Aorta (tissue), 5 donors: ENCODE results near the gene ZFYVE19. TPM values are rescaled to one million over a fixed set of nuclear protein-coding genes. Genes with fewer than 3 reads are reported as not detected.

Source experiments
- ATAC-seq: fragments of 200-7000 bp; cut with Tn5 transposase; one replicate; pipeline ENCODE4 v1.9.1; 2022; ENCODE audit warnings: moderate library complexity; ENCODE audit not compliant: low FRiP score
- DNase-seq, 2 donors: peaks; one replicate each; pipeline ENCODE4 v3.0.0-alpha.2; 2020
- H3K27ac ChIP-seq, 2 donors: one replicate each; pipeline ENCODE4 v1.5.1; 2013; ENCODE audit warnings: low read length in 2 of 2, mild to moderate bottlenecking in 2 of 2, moderate library complexity in 2 of 2, control low read depth in 1 of 2, inconsistent platforms in 1 of 2, low read depth in 1 of 2
- H3K27me3 ChIP-seq, 2 donors: one replicate each; pipeline ENCODE4 v1.6.1; 2013; ENCODE audit warnings: control low read depth in 1 of 2, low read length in 1 of 2, mild to moderate bottlenecking in 1 of 2, moderate library complexity in 1 of 2; ENCODE audit not compliant: insufficient read depth in 2 of 2, control insufficient read depth in 1 of 2
- H3K36me3 ChIP-seq, 2 donors: one replicate each; pipeline ENCODE4 v1.6.1; 2013; ENCODE audit warnings: control low read depth in 1 of 2, low read length in 1 of 2, mild to moderate bottlenecking in 1 of 2; ENCODE audit not compliant: insufficient read depth in 2 of 2, control insufficient read depth in 1 of 2
- H3K4me1 ChIP-seq, 2 donors: one replicate each; pipeline ENCODE4 v1.6.1; 2013; ENCODE audit warnings: low read length in 2 of 2, control low read depth in 1 of 2, mild to moderate bottlenecking in 1 of 2, moderate library complexity in 1 of 2; ENCODE audit not compliant: insufficient read depth in 2 of 2, control insufficient read depth in 1 of 2
- H3K4me3 ChIP-seq, 2 donors: one replicate each; pipeline ENCODE4 v1.5.1; 2013; ENCODE audit warnings: low read length in 2 of 2, control low read depth in 1 of 2, mild to moderate bottlenecking in 1 of 2
- H3K9me3 ChIP-seq: one replicate; pipeline ENCODE4 v1.6.1; 2013; ENCODE audit warnings: mild to moderate bottlenecking, low read length; ENCODE audit not compliant: control insufficient read depth
- WGBS, 2 donors: extraction: QIAGEN DNeasy Blood & Tissue Kit; methylation state at CpG; one replicate each; pipeline ENCODE4 v1.1.7; 2013; 5-methylcytosine and 5-hydroxymethylcytosine counted together
- intact Hi-C, 2 donors: fragments of 100-400 bp; cut with DNase I; formaldehyde crosslinking; loops; one replicate each; pipeline versions ENCODE4 v1.14.2 to v1.15.0; 2022
- polyA plus RNA-seq, 2 donors: library from polyadenylated mRNA; stranded (reverse); fragments of 200-250 nt; gene quantifications; one replicate each; pipeline ENCODE4 v1.2.3, GENCODE V29; 2013
- total RNA-seq, 2 donors: library from RNA; stranded (reverse); fragmentation: NEBNext Ultra II Directional; extraction: Animal tissue kit (Norgen Biotek cat#: 25700); gene quantifications; one replicate each; pipeline ENCODE4 v1.2.1, GENCODE V29; 2021
- donor health status: healthy with polysubstance abuse.
- donor health status: Bipolar disorder and iron deficiency.
- donor health status: DM: no; HTN: no; CAD: no.
- donor health status: DM: no; HTN: no; CAD: no.
- donor health status: DM: yes; HTN: yes; CAD: no.

The ZFYVE19 gene
- total and polyA plus RNA-seq, 4 donors, result 9.3 to 48.0 (median 16.0) TPM

GRCh38 chr15:40787344-40787841 is 19.5 kb upstream of the ZFYVE19 start:
- Histone ChIP-seq H3K9me3 (no peaks in the 10 kb centered on the region), H3K27me3 (no peaks in the 10 kb centered on the region), H3K36me3 (no peaks in the 10 kb centered on the region), H3K27ac (no peak overlapping the region), H3K4me3 (no peak overlapping the region), H3K4me1 (no peaks in the 10 kb centered on the region)
- ATAC-seq (no peak), DNase-seq (peak; percentile 49 to 70)
- intact Hi-C loops, result no loop called here
- 30 to 31% methylated on average over 4 of the region's 4 CpGs for WGBS, 2 donors

GRCh38 chr15:40787991-40788390 is 18.9 kb upstream of the ZFYVE19 start:
- 66 to 72% methylated on average over 6 of the region's 6 CpGs for WGBS, 2 donors
- no peak overlapping the region for H3K27ac ChIP-seq

DNA sequence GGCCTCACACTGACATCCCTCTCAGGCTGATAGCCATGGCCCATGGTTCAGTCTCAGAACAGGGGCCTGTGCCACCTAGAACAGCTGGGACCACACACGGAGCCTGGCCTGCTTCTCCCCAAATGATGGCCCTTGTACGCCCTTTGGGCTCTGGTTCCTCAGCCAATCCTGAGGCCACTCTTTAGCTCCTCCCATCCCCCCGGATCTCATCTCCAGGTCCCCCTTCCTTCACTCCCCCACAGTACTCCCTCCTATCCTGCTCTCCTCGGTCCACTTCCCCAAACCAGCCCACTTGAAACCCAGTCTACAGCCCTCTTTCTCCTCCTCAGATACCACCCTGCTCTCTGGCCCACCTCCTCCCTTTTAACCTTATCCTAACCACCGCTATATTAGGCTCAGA is 17.8 kb upstream of the ZFYVE19 start:
- Histone ChIP-seq H3K4me3 (no peak overlapping the region), H3K27me3 (no peaks in the 10 kb centered on the region), H3K27ac (no peak overlapping the region), H3K4me1 (no peaks in the 10 kb centered on the region), H3K9me3 (no peaks in the 10 kb centered on the region), H3K36me3 (no peaks in the 10 kb centered on the region)
- peak; percentile 12 to 48 for DNase-seq
- intact Hi-C loops, result no loop called here
- ATAC-seq, result peak; percentile 26
- 87 to 92% methylated on average over 5 of the region's 5 CpGs for WGBS, 2 donors

More at GRCh38 chr15:40787991-40788390, 18.9 kb upstream of the ZFYVE19 start:
- Histone ChIP-seq H3K36me3 (no peaks in the 10 kb centered on the region), H3K27me3 (no peaks in the 10 kb centered on the region), H3K4me3 (no peak overlapping the region), H3K4me1 (no peaks in the 10 kb centered on the region), H3K9me3 (no peaks in the 10 kb centered on the region)
- ATAC-seq, result no peak
- peak; percentile 21 to 55 for DNase-seq
- intact Hi-C loops, result no loop called here

DNA sequence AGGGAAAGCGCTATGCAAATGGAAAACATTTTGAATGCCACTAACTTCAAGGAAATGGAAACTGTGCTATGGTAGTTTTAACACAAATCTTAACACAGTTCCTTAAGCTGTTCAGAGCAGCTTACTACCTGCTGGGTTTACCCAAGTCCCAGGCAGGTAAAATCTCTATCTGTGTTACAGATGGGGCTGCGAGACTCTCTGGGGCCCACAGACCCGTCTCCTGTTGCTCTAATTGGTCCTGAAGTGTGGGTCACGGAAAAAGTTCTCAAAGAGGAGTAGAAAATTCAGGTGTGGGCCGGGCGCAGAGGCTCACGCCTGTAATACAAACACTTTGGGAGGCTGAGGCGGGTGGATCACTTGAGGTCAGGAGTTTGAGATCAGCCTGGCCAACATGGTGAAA is 16.9 kb upstream of the ZFYVE19 start:
- Histone ChIP-seq H3K27me3 (no peaks in the 10 kb centered on the region), H3K9me3 (no peaks in the 10 kb centered on the region), H3K4me3 (no peak overlapping the region), H3K27ac (no peak overlapping the region), H3K36me3 (no peaks in the 10 kb centered on the region), H3K4me1 (no peaks in the 10 kb centered on the region)
- intact Hi-C loops, result no loop called here
- ATAC-seq, result no peak
- DNase-seq, result peak; percentile 12 to 49
- 96 to 98% methylated on average over 8 of the region's 8 CpGs for WGBS, 2 donors

GRCh38 chr15:40790718-40791117 is 16.2 kb upstream of the ZFYVE19 start:
- Histone ChIP-seq H3K4me3 (no peak overlapping the region), H3K27ac (no peak overlapping the region), H3K36me3 (no peaks in the 10 kb centered on the region), H3K4me1 (no peaks in the 10 kb centered on the region), H3K27me3 (no peaks in the 10 kb centered on the region), H3K9me3 (no peaks in the 10 kb centered on the region)
- no peak for ATAC-seq
- 53 to 57% methylated on average over 3 of the region's 3 CpGs for WGBS, 2 donors
- intact Hi-C loops, result no loop called here
- peak; percentile 14 to 37 for DNase-seq

DNA sequence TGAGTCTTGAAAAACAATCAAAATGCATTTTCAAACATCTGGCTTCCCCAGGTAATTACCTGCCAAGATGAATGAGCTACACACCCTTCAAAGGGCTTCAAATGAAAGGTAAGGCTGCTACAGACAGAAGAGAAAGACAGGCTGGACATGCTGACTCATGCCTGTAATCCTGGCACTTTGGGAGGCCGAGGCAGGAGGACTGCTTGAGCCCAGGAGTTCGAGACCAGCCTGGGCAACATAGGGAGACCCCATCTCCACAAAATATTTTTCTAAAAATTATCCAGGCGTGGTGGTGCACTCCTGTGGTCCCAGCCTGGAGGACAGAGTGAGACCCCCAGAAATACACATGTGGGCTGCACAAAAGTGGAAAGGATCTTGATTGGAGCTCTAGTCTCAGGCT is 14.5 kb upstream of the ZFYVE19 start:
- intact Hi-C loops, result no loop called here
- Histone ChIP-seq H3K4me3 (no peak overlapping the region), H3K27ac (no peak overlapping the region), H3K9me3 (no peaks in the 10 kb centered on the region), H3K27me3 (no peaks in the 10 kb centered on the region), H3K4me1 (no peaks in the 10 kb centered on the region), H3K36me3 (no peaks in the 10 kb centered on the region)
- WGBS, 2 donors, result 92 to 95% methylated on average over 3 of the region's 3 CpGs
- peak in 1 of 2 donors; percentile 14 for DNase-seq
- no peak for ATAC-seq

DNA sequence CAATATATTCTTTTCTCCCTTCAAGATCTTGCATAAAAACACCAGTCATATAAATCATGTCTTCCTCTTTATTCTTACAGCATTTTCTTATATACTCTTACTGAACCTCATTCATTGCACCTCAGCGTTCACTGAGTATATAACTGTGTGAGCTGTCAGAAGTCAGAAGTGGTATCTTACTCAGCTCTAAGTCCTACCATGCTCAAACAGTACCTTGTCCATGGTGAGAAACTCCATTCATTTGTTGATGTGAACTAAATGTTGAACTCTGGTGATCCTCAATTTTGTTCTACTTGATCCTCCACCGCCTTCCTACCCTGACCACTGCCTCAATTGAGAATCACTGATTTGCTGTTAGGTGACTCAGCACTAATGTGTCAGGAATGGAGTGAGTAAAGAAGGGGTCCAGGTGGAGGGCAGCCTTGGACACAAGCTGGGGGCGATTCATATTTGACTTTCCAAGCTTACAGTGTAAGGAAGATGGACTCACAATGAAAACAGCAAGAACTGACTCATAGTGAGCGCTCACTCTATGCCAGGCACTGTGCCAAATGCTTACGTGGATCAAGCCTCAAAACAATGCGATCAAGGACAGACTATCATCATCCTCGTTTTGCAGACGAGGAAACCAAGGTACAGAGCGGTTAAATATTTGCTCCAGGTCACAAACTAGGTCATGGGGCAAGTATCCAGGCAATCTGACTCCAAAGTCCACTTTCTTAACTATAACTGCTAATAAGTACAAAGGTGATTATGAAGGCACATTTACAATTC is 13.5 kb upstream of the ZFYVE19 start:
- intact Hi-C loops, result no loop called here
- DNase-seq (peak; percentile 38 to 54), ATAC-seq (no peak)
- no peaks in the 10 kb centered on the region for H3K9me3 ChIP-seq
- H3K27ac ChIP-seq, result no peak overlapping the region
- no peaks in the 10 kb centered on the region for H3K27me3 ChIP-seq
- no peaks in the 10 kb centered on the region for H3K36me3 ChIP-seq
- no peaks in the 10 kb centered on the region for H3K4me1 ChIP-seq
- 81 to 83% methylated on average over 9 of the region's 9 CpGs for WGBS, 2 donors
- no peak overlapping the region for H3K4me3 ChIP-seq

DNA sequence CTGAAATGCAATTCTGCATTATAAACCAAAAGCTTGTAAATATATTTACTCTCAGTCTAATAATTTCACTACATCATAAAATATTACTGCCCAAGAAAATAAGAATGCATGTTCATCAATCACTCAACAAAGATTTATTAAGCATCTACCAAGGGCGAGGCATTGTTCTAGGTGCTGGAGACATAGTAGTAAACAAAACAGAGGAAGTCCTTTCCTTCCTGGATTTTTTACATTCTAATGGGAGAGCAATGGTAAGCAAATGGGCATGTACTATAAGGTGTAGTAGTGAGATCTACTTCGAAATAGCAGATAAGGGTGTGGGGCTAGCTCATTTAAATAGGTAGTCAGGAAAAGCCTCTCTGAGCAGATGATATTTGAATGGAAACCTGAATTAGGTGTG is 10.8 kb upstream of the ZFYVE19 start:
- no peak for DNase-seq
- H3K27ac ChIP-seq, result no peak overlapping the region
- intact Hi-C loops, result no loop called here
- H3K36me3 ChIP-seq, result no peaks in the 10 kb centered on the region
- WGBS, 2 donors, result 88 to 89% methylated on average over 2 of the region's 2 CpGs
- H3K4me1 ChIP-seq, result no peaks in the 10 kb centered on the region
- no peak overlapping the region for H3K4me3 ChIP-seq
- H3K9me3 ChIP-seq, result no peaks in the 10 kb centered on the region
- H3K27me3 ChIP-seq, result no peaks in the 10 kb centered on the region
- ATAC-seq, result no peak

- intact Hi-C loops, result no loop called here
- no peak for ATAC-seq
- H3K36me3 ChIP-seq, result no peaks in the 10 kb centered on the region
- peak in 1 of 2 donors; percentile 27 for DNase-seq
- WGBS, 2 donors, result 96 to 98% methylated on average over 5 of the region's 5 CpGs
- H3K4me1 ChIP-seq, result no peaks in the 10 kb centered on the region
- no peak overlapping the region for H3K27ac ChIP-seq
- H3K4me3 ChIP-seq, result no peak overlapping the region
- no peaks in the 10 kb centered on the region for H3K9me3 ChIP-seq
- no peaks in the 10 kb centered on the region for H3K27me3 ChIP-seq
Observed at GRCh38 chr15:40796512-40796911, 10.4 kb upstream of the ZFYVE19 start.
